ENCODE data around the gene TRPC4AP. TPM values are rescaled to one million over a fixed set of nuclear protein-coding genes. Genes with fewer than 3 reads are reported as not detected.

The TRPC4AP gene
- total RNA-seq, 4 donors from 2014 or later = 48.4 to 87.3 (median 57.8) TPM

DNA sequence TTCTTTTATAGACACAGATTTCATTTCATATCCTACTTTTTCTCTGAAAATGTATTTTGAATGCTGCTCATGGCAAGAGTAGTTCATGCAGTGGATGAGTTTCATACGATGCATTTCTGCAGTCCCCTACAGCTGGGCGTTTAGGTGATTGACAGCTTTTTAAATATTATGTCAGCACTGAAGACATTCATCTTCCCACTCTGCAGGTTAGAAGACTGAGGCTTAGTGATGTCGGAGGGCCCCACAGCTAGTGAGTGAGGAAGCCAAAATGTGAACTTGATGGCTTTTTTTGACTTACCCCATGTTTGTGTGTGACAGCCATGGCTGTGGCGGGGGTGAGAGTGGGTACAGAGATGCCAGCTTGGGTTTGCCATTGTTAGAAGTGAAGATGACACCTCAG, 103.5 kb downstream of the TRPC4AP start:
- no peak overlapping the region for H3K27ac ChIP-seq
- 95% methylated on average over 4 of the region's 4 CpGs for WGBS
- TF ChIP-seq POLR2A (IDR thresholded peaks at IDR 0.05) = no peak
- TF ChIP-seq, protein P1, sequence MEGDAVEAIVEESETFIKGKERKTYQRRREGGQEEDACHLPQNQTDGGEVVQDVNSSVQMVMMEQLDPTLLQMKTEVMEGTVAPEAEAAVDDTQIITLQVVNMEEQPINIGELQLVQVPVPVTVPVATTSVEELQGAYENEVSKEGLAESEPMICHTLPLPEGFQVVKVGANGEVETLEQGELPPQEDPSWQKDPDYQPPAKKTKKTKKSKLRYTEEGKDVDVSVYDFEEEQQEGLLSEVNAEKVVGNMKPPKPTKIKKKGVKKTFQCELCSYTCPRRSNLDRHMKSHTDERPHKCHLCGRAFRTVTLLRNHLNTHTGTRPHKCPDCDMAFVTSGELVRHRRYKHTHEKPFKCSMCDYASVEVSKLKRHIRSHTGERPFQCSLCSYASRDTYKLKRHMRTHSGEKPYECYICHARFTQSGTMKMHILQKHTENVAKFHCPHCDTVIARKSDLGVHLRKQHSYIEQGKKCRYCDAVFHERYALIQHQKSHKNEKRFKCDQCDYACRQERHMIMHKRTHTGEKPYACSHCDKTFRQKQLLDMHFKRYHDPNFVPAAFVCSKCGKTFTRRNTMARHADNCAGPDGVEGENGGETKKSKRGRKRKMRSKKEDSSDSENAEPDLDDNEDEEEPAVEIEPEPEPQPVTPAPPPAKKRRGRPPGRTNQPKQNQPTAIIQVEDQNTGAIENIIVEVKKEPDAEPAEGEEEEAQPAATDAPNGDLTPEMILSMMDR (IDR thresholded peaks at IDR 0.05) = no peak
- TF ChIP-seq POLR2AphosphoS5 (IDR thresholded peaks at IDR 0.05) = no peak
- TF ChIP-seq EP300 (IDR thresholded peaks at IDR 0.05) = no peak

DNA sequence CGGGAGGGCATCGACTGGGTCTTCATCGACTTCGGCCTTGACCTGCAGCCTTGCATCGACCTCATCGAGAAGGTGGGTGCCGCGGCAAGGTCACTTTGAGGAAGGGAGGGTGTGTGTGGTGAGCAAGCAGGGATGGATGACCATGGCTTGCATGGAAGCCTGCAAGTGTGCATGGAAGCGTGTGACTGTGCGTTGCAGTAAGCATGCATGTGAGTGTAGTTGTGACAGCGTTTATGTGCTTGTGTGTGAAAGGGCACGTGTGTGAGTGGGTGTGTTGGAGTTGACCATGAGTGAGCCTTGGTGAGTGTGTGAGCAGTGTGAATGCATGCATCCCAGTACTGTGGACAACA, 104.4 kb downstream of the TRPC4AP start:
- TF ChIP-seq POLR2AphosphoS5 (IDR thresholded peaks at IDR 0.05) = no peak
- TF ChIP-seq, protein P1 (IDR thresholded peaks at IDR 0.05) = no peak
- TF ChIP-seq POLR2A (IDR thresholded peaks at IDR 0.05) = no peak
- TF ChIP-seq EP300 (IDR thresholded peaks at IDR 0.05) = no peak
- H3K9me3 ChIP-seq = no peaks in the 10 kb centered on the region
- H3K36me3 ChIP-seq = peaks cover 2% of the 10 kb centered on the region
- no peak overlapping the region for H3K4me3 ChIP-seq
- peaks cover 11% of the 10 kb centered on the region for H3K4me1 ChIP-seq
- no peak overlapping the region for H3K27ac ChIP-seq
- DNase-seq (ENCODE audit: low spot score in 2 of 2) = no peak
- 78% methylated on average over 12 of the region's 12 CpGs for WGBS
- H3K27me3 ChIP-seq = peaks cover 30% of the 10 kb centered on the region

More for the DNA sequence above, 103.5 kb downstream of the TRPC4AP start:
- Histone ChIP-seq H3K4me3 (no peak overlapping the region), H3K4me1 (peaks cover 9% of the 10 kb centered on the region), H3K27me3 (peaks cover 21% of the 10 kb centered on the region), H3K9me3 (no peaks in the 10 kb centered on the region), H3K36me3 (peaks cover 11% of the 10 kb centered on the region)
- DNase-seq (ENCODE audit: low spot score in 2 of 2) = no peak

DNA sequence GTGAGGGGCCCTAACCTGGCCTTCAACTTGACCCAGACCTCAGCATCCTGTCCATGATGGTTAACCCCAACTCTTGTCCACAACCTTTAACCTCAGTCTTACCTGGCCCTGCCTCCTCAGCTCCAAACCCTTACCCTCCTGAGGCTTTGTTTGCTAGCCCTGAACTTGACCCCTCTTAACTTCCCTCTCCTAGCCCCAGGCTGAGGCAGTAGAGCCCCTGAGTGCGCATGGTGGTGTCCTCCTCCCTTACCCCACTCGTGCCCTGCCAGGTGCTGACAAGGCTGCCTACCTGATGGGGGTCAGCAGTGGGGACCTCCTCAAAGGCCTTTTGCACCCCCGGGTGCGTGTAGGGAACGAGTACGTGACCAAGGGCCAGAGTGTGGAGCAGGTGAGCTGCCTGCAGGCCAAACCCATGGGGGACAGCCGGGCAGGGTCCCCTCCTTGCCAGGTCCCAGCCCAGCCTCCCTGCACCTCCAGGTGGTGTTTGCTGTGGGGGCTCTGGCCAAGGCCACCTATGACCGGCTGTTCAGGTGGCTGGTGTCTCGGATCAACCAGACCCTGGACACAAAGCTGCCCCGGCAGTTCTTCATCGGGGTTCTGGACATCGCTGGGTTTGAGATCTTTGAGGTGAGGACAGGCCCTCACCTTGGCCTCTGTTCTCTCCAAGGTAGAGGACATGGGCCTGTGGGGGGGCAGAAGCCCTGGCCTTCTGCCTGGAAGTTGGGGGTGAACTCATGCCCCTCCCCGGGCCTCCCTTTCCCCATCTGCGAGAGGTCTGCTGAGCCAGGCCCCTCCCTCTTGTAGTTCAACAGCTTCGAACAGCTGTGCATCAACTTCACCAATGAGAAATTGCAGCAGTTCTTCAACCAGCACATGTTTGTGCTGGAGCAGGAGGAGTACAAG, 105.1 kb downstream of the TRPC4AP start:
- Histone ChIP-seq H3K9me3 (no peaks in the 10 kb centered on the region), H3K36me3 (no peaks in the 10 kb centered on the region), H3K4me3 (no peak overlapping the region), H3K27ac (no peak overlapping the region), H3K4me1 (peaks cover 11% of the 10 kb centered on the region), H3K27me3 (peaks cover 30% of the 10 kb centered on the region)
- TF ChIP-seq, protein P1 (IDR thresholded peaks at IDR 0.05) = no peak
- no peak for TF ChIP-seq POLR2A (IDR thresholded peaks at IDR 0.05)
- TF ChIP-seq EP300 (IDR thresholded peaks at IDR 0.05) = no peak
- no peak for TF ChIP-seq POLR2AphosphoS5 (IDR thresholded peaks at IDR 0.05)
- WGBS = 76% methylated on average over 15 of the region's 15 CpGs
- DNase-seq (ENCODE audit: low spot score in 2 of 2) = no peak

DNA sequence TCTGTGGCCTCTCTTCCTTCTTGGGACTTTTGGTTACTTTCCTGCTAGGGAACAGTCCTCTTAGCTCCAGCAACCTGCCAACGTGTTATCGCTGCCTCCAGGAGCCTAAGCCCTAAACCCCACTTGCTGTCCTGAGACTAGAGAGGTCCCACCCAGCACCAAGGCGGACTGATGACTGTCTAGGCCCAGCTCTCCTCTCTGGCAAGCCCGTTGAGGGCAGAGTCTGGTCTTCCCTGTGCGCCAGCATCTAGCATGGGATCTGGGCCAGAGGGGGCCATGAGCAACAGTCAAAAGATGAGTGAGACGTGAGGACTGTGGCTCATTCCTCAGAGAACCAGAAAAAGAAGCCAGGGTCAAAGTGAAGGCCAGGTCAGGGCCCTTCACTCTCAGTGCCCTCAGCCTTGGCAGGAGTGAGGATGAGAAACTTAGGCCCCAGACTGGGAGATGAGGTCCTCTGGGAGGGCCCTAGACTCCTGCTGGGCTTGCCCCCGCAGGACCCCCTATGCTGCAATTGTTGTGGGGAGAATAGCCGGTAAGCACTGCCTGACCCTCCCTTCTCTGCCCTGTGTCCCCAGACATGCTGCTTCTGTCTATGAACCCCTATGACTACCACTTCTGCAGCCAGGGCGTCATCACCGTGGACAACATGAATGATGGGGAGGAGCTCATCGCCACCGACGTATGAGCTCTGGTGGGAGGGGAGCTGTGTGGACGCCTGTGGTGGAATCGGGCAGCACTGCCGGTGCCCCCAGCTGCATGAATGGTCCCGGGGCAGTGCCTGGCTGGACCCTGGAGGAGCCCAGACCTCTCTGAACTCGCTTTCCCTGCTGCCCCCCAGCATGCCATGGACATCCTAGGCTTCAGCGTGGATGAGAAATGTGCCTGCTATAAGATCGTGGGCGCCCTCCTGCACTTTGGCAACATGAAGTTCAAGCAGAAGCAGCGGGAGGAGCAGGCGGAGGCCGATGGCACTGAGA, 106.0 kb downstream of the TRPC4AP start:
- TF ChIP-seq EP300 (IDR thresholded peaks at IDR 0.05) (no peak), POLR2A (IDR thresholded peaks at IDR 0.05) (no peak), POLR2AphosphoS5 (IDR thresholded peaks at IDR 0.05) (no peak)
- TF ChIP-seq, protein P1 (IDR thresholded peaks at IDR 0.05) = no peak
- Histone ChIP-seq H3K4me1 (peaks cover 11% of the 10 kb centered on the region), H3K4me3 (no peak overlapping the region), H3K27me3 (peaks cover 30% of the 10 kb centered on the region), H3K36me3 (no peaks in the 10 kb centered on the region), H3K9me3 (no peaks in the 10 kb centered on the region), H3K27ac (no peak overlapping the region)
- WGBS = 72% methylated on average over 24 of the region's 24 CpGs
- DNase-seq (ENCODE audit: low spot score in 2 of 2) = no peak

Data from suprapubic skin (tissue), 4 donors.